HG03045 (cell line): ENCODE data around the gene RUFY1.
"Not testable (repeated sequence)": the region's sequence is repeated elsewhere in the genome, so short reads cannot be mapped to it uniquely, and the experiment has no call there.

ENCODE experiments used
- ATAC-seq: cut with Tn5 transposase; IDR thresholded peaks from one replicate; pipeline ENCODE4 v1.9.1; 2021; ENCODE audit warnings: mild to moderate bottlenecking, moderate library complexity; ENCODE audit not compliant: unreplicated experiment

RUFY1 gene

GRCh38 chr5:179550511-179551342 is at the start of gene RUFY1:
RUFY1 (plus strand) TSS chr5:179550554; CDS start chr5:179550570, 16 bp downstream.
- ATAC-seq: peak; percentile 81

GRCh38 chr5:179501997-179502396 is 48.4 kb upstream of the RUFY1 start:
- ATAC-seq: not testable (repeated sequence)

- ATAC-seq: not testable (repeated sequence)
These were observed 47.9 kb upstream of the RUFY1 start for GRCh38 chr5:179502420-179502819.

- no peak for ATAC-seq
These were observed 46.2 kb upstream of the RUFY1 start for GRCh38 chr5:179504191-179504590.

- ATAC-seq: no peak
These were observed 45.6 kb upstream of the RUFY1 start for GRCh38 chr5:179504600-179505396.

- no peak for ATAC-seq
These were observed 44.6 kb upstream of the RUFY1 start for GRCh38 chr5:179505636-179506261.

GRCh38 chr5:179509239-179509638 is 41.1 kb upstream of the RUFY1 start:
- ATAC-seq: no peak

- ATAC-seq: no peak
These were observed 40.5 kb upstream of the RUFY1 start for GRCh38 chr5:179509845-179510244.

GRCh38 chr5:179512452-179513000 is 37.8 kb upstream of the RUFY1 start:
- no peak for ATAC-seq

- ATAC-seq: not testable (repeated sequence)
These were observed 34.9 kb upstream of the RUFY1 start for GRCh38 chr5:179515501-179515900.

GRCh38 chr5:179516221-179516620 is 34.1 kb upstream of the RUFY1 start:
- no peak for ATAC-seq

GRCh38 chr5:179517746-179518145 is 32.6 kb upstream of the RUFY1 start:
- not testable (repeated sequence) for ATAC-seq

- not testable (repeated sequence) for ATAC-seq
These were observed 32.0 kb upstream of the RUFY1 start for GRCh38 chr5:179518369-179518768.

- not testable (repeated sequence) for ATAC-seq
These were observed 30.8 kb upstream of the RUFY1 start for GRCh38 chr5:179519416-179520070.

GRCh38 chr5:179522107-179522506 is 28.2 kb upstream of the RUFY1 start:
- not testable (repeated sequence) for ATAC-seq

- no peak for ATAC-seq
These were observed 23.4 kb upstream of the RUFY1 start for GRCh38 chr5:179526978-179527377.

GRCh38 chr5:179530069-179530998 is 20.0 kb upstream of the RUFY1 start:
- peak; percentile 78 for ATAC-seq

GRCh38 chr5:179533024-179533423 is 17.3 kb upstream of the RUFY1 start:
- no peak for ATAC-seq

- no peak for ATAC-seq
These were observed 16.4 kb upstream of the RUFY1 start for GRCh38 chr5:179533907-179534306.
